HepG2 (cell line): ENCODE data around the gene HPS3. TPM values are rescaled to one million over a fixed set of nuclear protein-coding genes. Genes with fewer than 3 reads are reported as not detected.

Source experiments
- ATAC-seq: fragments of 200-7000 bp; cut with Tn5 transposase; 3 replicates; pipeline ENCODE4 v1.9.1; 2020; ENCODE audit warnings: mild to moderate bottlenecking, moderate library complexity
- BruUV-seq: library from RNA; stranded (reverse); fragments of 400-500 nt; replicated peaks from 2 replicates; lab custom pipeline; 2021; lab: Mats Ljungman, UMichigan
- CTCF ChIA-PET: fragments of 300-600 bp; formaldehyde crosslinking; extraction: SDS; loops from one replicate; lab custom pipeline; 2021; ENCODE audit warnings: low total read pairs, inconsistent platforms, low intra/inter-chr PET ratio; lab: Yijun Ruan, JAX
- POLR2A ChIA-PET: fragments of 350-600 bp; sonication (Branson Sonifier 250); formaldehyde crosslinking; loops from one replicate; lab custom pipeline; 2020; ENCODE audit warnings: antibody characterized with exemption, inconsistent platforms; lab: Yijun Ruan, JAX
- DNase-seq: peaks from one replicate; pipeline ENCODE4 v3.0.0-alpha.2; 2015; ENCODE audit warnings: low spot score
- FAIRE-seq: peaks from 3 replicates; lab custom pipeline; 2011; peaks lifted over from hg19 to GRCh38; lab: Jason Lieb, UNC
- H2AFZ ChIP-seq: one replicate; pipeline ENCODE4 v1.6.1; 2011; ENCODE audit warnings: low read length, inconsistent platforms
- H3K27ac ChIP-seq: fragments of 300-600 bp; 3 replicates; pipeline ENCODE4 v1.8.0; 2011; ENCODE audit warnings: mixed run types, mild to moderate bottlenecking, mixed read lengths, low read length, inconsistent platforms; ENCODE audit not compliant: insufficient read depth; ENCODE audit errors: extremely low read length
- H3K27me3 ChIP-seq, 2 experiments: fragments of 200-600 bp in 1 of 2; 2 replicates in 1 of 2; 3 replicates in 1 of 2; pipeline versions ENCODE4 v1.6.0 to v1.8.0; 2011; ENCODE audit warnings: low read length in 2 of 2, mild to moderate bottlenecking in 2 of 2, moderate library complexity in 2 of 2, inconsistent platforms in 1 of 2; ENCODE audit not compliant: insufficient read depth in 2 of 2, control insufficient read depth in 1 of 2
- H3K36me3 ChIP-seq, 2 experiments: fragments of 200-600 bp in 1 of 2; replicated peaks in 1 of 2; 2 replicates in 1 of 2; 3 replicates in 1 of 2; pipeline versions ENCODE4 v1.5.1 to v1.8.0; 2011; ENCODE audit warnings: low read length in 2 of 2, inconsistent platforms in 1 of 2; ENCODE audit not compliant: insufficient read depth in 2 of 2, control insufficient read depth in 1 of 2
- H3K4me1 ChIP-seq: 2 replicates; pipeline ENCODE4 v1.5.1; 2012; ENCODE audit warnings: low read length, inconsistent platforms; ENCODE audit not compliant: insufficient read depth
- H3K4me2 ChIP-seq: 2 replicates; pipeline ENCODE4 v1.6.0; 2011; ENCODE audit warnings: low read depth, low read length, inconsistent platforms
- H3K4me3 ChIP-seq, 3 experiments: fragments of 200-600 bp in 1 of 3; sonication (generic), shearing (Covaris generic) in 1 of 3; replicated peaks in 1 of 3; 2 replicates each; pipeline ENCODE4 v1.5.1; 2011 to 2016; ENCODE audit warnings: low read length in 3 of 3, inconsistent platforms in 2 of 3, low read depth in 2 of 3, mild to moderate bottlenecking in 2 of 3, control low read depth in 1 of 3, mixed read lengths in 1 of 3; ENCODE audit not compliant: insufficient read depth in 1 of 3
- H3K79me2 ChIP-seq: one replicate; pipeline ENCODE4 v1.6.1; 2011; ENCODE audit warnings: low read length, inconsistent platforms; ENCODE audit not compliant: insufficient read depth
- H3K9ac ChIP-seq: 2 replicates; pipeline ENCODE4 v1.6.0; 2011; ENCODE audit warnings: mild to moderate bottlenecking, low read depth, low read length, inconsistent platforms; ENCODE audit not compliant: insufficient read depth
- H3K9me3 ChIP-seq: 2 replicates; pipeline ENCODE4 v1.5.1; 2012; ENCODE audit warnings: mild to moderate bottlenecking, low read length
- H4K20me1 ChIP-seq: 2 replicates; pipeline ENCODE4 v1.6.0; 2011; ENCODE audit warnings: inconsistent platforms, mild to moderate bottlenecking, low read length, moderate library complexity; ENCODE audit not compliant: insufficient read depth
- CREB1 ChIP-seq, 2 experiments: fragments of 450-650 bp in 1 of 2; IDR thresholded peaks; 2 replicates each; pipeline ENCODE4 v1.6.1; 2016 to 2017; ENCODE audit warnings: control low read depth in 1 of 2, mild to moderate bottlenecking in 1 of 2, missing compliant biosample characterization in 1 of 2, missing genetic modification characterization in 1 of 2
- ELF3 ChIP-seq: IDR thresholded peaks from 2 replicates; pipeline ENCODE4 v1.6.1; 2016; ENCODE audit warnings: missing genetic modification reagents, missing compliant biosample characterization
- PAF1 ChIP-seq: IDR thresholded peaks from 2 replicates; pipeline ENCODE4 v1.6.1; 2016; ENCODE audit warnings: missing genetic modification reagents, missing compliant biosample characterization
- PLSCR1 ChIP-seq: sonication (generic); formaldehyde crosslinking; IDR thresholded peaks from 2 replicates; pipeline ENCODE4 v1.5.0; 2020; ENCODE audit warnings: missing genetic modification reagents, mild to moderate bottlenecking, borderline replicate concordance
- ZBTB40 ChIP-seq, 2 experiments: fragments of 450-650 bp in 1 of 2; sonication (generic) in 1 of 2; formaldehyde crosslinking in 1 of 2; IDR thresholded peaks; 2 replicates each; pipeline versions ENCODE4 v1.6.1 to v1.8.0; 2016 to 2022; ENCODE audit warnings: antibody characterized with exemption in 1 of 2, mild to moderate bottlenecking in 1 of 2, missing genetic modification reagents in 1 of 2
- ZMAT5 ChIP-seq: sonication (generic); formaldehyde crosslinking; IDR thresholded peaks from 2 replicates; pipeline ENCODE4 v1.5.0; 2020; ENCODE audit warnings: mild to moderate bottlenecking, low read depth, missing genetic modification reagents, borderline replicate concordance
- ZNF3 ChIP-seq: IDR thresholded peaks from 2 replicates; pipeline ENCODE4 v1.7.0; 2017; ENCODE audit warnings: inconsistent platforms
- ZNF639 ChIP-seq: conservative IDR thresholded peaks from 2 replicates; pipeline ENCODE4 v1.6.1; 2018; ENCODE audit warnings: missing genetic modification reagents
- WGBS: methylation state at CpG from one replicate; pipeline ENCODE4 v1.1.6; 2017; ENCODE audit warnings: low lambda C conversion rate; 5-methylcytosine and 5-hydroxymethylcytosine counted together
- in situ Hi-C: cut with HindIII; loops from 2 replicates; pipeline ENCODE4 v1.10.0; 2017; ENCODE audit warnings: low pct_unique_long_range_greater_than_20kb; ENCODE audit not compliant: extremely low pct_ligation_motif_present
- intact Hi-C: fragments of 100-400 bp; cut with micrococcal nuclease; formaldehyde crosslinking; loops from one replicate; pipeline ENCODE4 v1.10.0; 2022; ENCODE audit not compliant: unreplicated experiment
- polyA plus RNA-seq, 8 experiments: library from polyadenylated mRNA; depleted of rRNA in 3 of 8; stranded (reverse) in 7 of 8; unstranded in 1 of 8; fragments of >200 nt; fragmentation: Illumina TruSeq in 4 of 8; extraction: Trizol in 4 of 8; gene quantifications; 2 replicates each; pipeline versions ENCODE4 v1.2.1 to v1.2.3, GENCODE V29; 2011 to 2016; ENCODE audit warnings: low read depth in 4 of 8, missing spikeins in 1 of 8, mixed read lengths in 1 of 8; ENCODE audit not compliant: insufficient read depth in 1 of 8
- total RNA-seq, 5 experiments: library from RNA; depleted of rRNA; stranded (reverse); fragments of >200 nt; fragmentation: Illumina TruSeq; extraction: Trizol; gene quantifications; 2 replicates each; pipeline ENCODE4 v1.2.3, GENCODE V29; 2016; ENCODE audit warnings: low read depth in 1 of 5

Gene HPS3
- total and polyA plus RNA-seq, 2 of the 13 experiments (the other 11 are each of a cell fraction or from before 2014, with no cell fraction given): 9.5 to 18.9 TPM

GRCh38 chr3:149101154-149101553, 28.3 kb upstream of the HPS3 start (continued):
- TF ChIP-seq ZBTB40 (IDR thresholded peaks at IDR 0.05): no peak
- TF ChIP-seq ZBTB40 (CRISPR knock-in tag; IDR thresholded peaks at IDR 0.05): no peak

- no peak overlapping the region for H3K9ac ChIP-seq
- no peaks in the 10 kb centered on the region for H3K36me3 ChIP-seq
- no peak for TF ChIP-seq ELF3 (CRISPR knock-in tag)
- no peak for TF ChIP-seq CREB1 (IDR thresholded peaks at IDR 0.05)
- no peak for TF ChIP-seq CREB1 (CRISPR knock-in tag; IDR thresholded peaks at IDR 0.05)
- no peak for TF ChIP-seq ZMAT5 (CRISPR knock-in tag)
- no peak for TF ChIP-seq ZNF3
- no peak for TF ChIP-seq PLSCR1
- TF ChIP-seq ZNF639 (CRISPR knock-in tag): no peak
- TF ChIP-seq PAF1: no peak
- TF ChIP-seq, all 625 proteins: peak for 0
- FAIRE-seq (no peak), ATAC-seq (no peak), DNase-seq (no peak)
- H2AFZ ChIP-seq: no peak overlapping the region
- CTCF ChIA-PET: no interaction called here
- H3K4me2 ChIP-seq: no peak overlapping the region
- POLR2A ChIA-PET: no interaction called here
- peaks cover 12% of the 10 kb centered on the region for H3K9me3 ChIP-seq
- H3K4me1 ChIP-seq: no peaks in the 10 kb centered on the region
- 46% methylated on average over 3 of the region's 3 CpGs for WGBS
- H4K20me1 ChIP-seq: no peaks in the 10 kb centered on the region
- in situ Hi-C loops: no loop called here
- H3K27ac ChIP-seq: no peak overlapping the region
- BruUV-seq: no TSS peak
- no peak overlapping the region for H3K4me3 ChIP-seq
- H3K27me3 ChIP-seq: no peaks in the 10 kb centered on the region
- H3K79me2 ChIP-seq: no peaks in the 10 kb centered on the region
- intact Hi-C loops: no loop called here
Observed at GRCh38 chr3:149101641-149102040, 27.8 kb upstream of the HPS3 start.
